Bronchial epithelial cell (primary cell): Measurements from ENCODE around the gene WNT3A. TPM values are rescaled to one million over a fixed set of nuclear protein-coding genes. Genes with fewer than 3 reads are reported as not detected.

Source experiments
- DNase-seq: peaks from one replicate; pipeline ENCODE4 v3.0.0-alpha.2; 2010; ENCODE audit warnings: low read depth
- FAIRE-seq: peaks from 2 replicates; lab custom pipeline; 2011; peaks lifted over from hg19 to GRCh38; lab: Jason Lieb, UNC
- H3K27me3 ChIP-seq: 2 replicates; pipeline ENCODE4 v1.5.1; 2011; ENCODE audit warnings: low read length; ENCODE audit not compliant: control insufficient read depth, insufficient read depth
- H3K36me3 ChIP-seq: 2 replicates; pipeline ENCODE4 v1.5.1; 2011; ENCODE audit warnings: low read length; ENCODE audit not compliant: control insufficient read depth, insufficient read depth
- H3K4me3 ChIP-seq: 2 replicates; pipeline ENCODE4 v1.5.1; 2011; ENCODE audit warnings: mild to moderate bottlenecking, low read depth, low read length, control low read depth
- total RNA-seq: library from RNA; depleted of rRNA; stranded (reverse); fragments of >200 nt; gene quantifications from 2 replicates; pipeline ENCODE4 v1.2.1, GENCODE V29; 2014
- TF ChIP-seq, protein P1 (sequence below): IDR thresholded peaks from 2 replicates; pipeline ENCODE4 v1.5.1; 2011; ENCODE audit warnings: mild to moderate bottlenecking, moderate library complexity, low read length, control low read depth, inconsistent platforms; ENCODE audit not compliant: insufficient read depth, severe bottlenecking

Gene WNT3A
- total RNA-seq, 1 donor from 2014 or later: not detected

DNA sequence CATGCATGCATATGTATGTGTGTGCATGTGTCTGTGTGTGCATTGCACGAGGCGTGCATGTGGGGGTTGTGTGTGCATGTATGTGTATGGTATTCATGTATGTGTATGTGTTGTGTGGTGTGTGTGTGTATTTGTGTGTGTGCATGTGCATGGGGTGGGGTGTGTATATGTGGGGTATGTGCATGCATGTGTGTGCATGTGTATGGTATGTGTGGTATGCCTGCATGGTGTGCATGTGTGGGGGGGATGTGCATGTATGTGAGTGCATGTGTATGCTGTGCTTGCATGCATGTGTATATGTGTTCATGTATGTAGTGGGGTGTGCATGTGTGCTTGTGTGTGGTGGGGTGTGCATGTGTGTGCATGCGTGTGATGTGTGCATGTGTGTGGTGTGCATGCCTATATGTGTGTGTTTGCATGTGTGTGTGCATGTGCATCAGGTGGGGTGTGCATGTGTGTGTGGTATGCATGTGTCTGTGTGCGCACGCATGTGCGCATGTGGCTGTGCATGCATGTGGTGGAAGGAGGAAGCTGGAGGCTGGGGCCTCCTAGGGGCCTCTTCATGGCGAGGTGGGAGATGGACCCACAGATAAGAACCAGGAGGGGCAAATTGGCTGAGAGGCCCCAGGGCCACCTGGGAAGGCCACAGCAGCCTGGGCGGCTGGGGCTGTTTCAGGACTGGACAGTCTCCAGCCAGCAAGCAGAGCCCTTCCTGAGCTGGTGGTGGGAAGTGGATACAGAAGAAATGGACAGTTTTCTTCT, 39.8 kb downstream of the WNT3A start:
- no peak for DNase-seq
- no peak for FAIRE-seq
- TF ChIP-seq, protein P1, sequence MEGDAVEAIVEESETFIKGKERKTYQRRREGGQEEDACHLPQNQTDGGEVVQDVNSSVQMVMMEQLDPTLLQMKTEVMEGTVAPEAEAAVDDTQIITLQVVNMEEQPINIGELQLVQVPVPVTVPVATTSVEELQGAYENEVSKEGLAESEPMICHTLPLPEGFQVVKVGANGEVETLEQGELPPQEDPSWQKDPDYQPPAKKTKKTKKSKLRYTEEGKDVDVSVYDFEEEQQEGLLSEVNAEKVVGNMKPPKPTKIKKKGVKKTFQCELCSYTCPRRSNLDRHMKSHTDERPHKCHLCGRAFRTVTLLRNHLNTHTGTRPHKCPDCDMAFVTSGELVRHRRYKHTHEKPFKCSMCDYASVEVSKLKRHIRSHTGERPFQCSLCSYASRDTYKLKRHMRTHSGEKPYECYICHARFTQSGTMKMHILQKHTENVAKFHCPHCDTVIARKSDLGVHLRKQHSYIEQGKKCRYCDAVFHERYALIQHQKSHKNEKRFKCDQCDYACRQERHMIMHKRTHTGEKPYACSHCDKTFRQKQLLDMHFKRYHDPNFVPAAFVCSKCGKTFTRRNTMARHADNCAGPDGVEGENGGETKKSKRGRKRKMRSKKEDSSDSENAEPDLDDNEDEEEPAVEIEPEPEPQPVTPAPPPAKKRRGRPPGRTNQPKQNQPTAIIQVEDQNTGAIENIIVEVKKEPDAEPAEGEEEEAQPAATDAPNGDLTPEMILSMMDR: no peak
- Histone ChIP-seq H3K4me3 (no peak overlapping the region), H3K27me3 (peaks cover 8% of the 10 kb centered on the region), H3K36me3 (no peaks in the 10 kb centered on the region)

DNA sequence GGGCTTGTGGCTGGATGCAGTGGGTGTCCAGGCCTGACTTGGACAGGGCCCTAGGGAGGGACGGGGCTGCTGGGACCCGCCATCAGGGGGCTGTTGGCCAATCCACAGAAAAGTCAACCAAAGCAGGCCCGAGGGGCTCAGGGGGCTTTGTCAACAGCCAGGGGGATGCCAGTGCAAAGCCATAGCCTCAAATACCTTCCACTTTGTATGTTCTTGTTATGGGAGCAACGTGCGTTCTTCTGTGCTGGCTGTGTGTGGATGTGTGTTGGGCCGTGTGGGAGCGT, 40.3 kb downstream of the WNT3A start:
- Histone ChIP-seq H3K36me3 (no peaks in the 10 kb centered on the region), H3K27me3 (peaks cover 6% of the 10 kb centered on the region), H3K4me3 (no peak overlapping the region)
- no peak for DNase-seq
- TF ChIP-seq, protein P1: no peak
- no peak for FAIRE-seq

GRCh38 chr1:228048120-228048519, 41.3 kb downstream of the WNT3A start:
- FAIRE-seq (no peak), DNase-seq (no peak)
- Histone ChIP-seq H3K36me3 (no peaks in the 10 kb centered on the region), H3K27me3 (peaks cover 6% of the 10 kb centered on the region), H3K4me3 (no peak overlapping the region)
- TF ChIP-seq, protein P1: no peak

DNA sequence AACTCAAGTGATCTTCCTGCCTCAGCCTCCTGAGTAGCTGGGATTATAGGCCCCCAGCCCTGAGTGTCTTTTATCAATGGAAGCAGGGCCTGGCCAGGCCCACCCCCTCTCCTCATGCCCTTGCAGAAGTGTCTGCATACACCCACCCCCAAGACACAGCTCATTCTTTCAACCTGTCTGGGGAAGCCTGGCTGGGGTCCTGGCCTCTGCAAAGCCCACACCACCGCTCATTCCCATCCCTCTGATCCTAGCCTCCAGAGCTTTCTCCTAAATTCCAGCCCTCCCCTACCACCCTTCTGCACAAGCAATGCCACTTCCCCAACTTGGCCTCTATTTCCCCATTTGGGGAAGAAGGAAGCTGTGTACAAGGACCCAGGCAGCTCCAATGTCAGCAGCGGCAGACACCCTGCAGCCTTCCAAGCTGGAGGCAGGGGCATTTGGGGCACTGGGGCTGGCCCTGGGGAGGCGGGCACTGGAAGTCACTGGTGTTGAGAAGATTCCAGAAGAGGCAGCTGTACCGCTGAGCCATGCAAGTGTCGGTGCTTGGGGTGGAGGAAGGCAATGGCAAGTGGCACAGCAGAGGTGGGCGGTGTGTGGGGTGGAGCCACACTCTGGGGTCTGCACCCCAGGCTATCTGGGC, 42.0 kb downstream of the WNT3A start:
- no peak for DNase-seq
- H3K4me3 ChIP-seq: no peak overlapping the region
- TF ChIP-seq, protein P1: no peak
- FAIRE-seq: no peak
- no peaks in the 10 kb centered on the region for H3K36me3 ChIP-seq
- peaks cover 6% of the 10 kb centered on the region for H3K27me3 ChIP-seq

DNA sequence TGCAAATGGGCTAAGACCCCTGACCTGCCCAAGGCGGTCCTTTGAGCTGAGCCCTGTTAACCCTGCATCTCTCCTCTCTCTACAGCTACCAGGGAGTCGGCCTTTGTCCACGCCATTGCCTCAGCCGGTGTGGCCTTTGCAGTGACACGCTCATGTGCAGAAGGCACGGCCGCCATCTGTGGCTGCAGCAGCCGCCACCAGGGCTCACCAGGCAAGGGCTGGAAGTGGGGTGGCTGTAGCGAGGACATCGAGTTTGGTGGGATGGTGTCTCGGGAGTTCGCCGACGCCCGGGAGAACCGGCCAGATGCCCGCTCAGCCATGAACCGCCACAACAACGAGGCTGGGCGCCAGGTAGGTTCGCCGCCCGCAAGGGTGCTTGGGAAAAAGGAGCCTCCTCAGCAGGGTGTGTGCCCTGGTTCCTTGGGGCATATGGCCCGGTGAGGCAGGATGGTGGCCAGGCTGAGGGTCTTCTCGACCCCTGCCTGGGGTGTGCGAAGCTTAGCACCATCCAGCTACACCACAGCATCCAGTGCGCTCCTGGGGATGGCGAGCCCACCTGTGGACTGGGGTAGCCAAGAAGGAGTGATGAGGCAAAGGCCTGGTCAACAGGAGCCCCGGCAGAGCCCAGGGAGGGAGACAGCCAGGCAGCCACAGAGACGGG, 43.9 kb downstream of the WNT3A start:
- DNase-seq: no peak
- Histone ChIP-seq H3K36me3 (no peaks in the 10 kb centered on the region), H3K4me3 (no peak overlapping the region), H3K27me3 (peaks cover 6% of the 10 kb centered on the region)
- no peak for FAIRE-seq
- TF ChIP-seq, protein P1: no peak
